CD4-positive, alpha-beta T cell (primary cell): ENCODE measurements around the gene SMYD3. TPM values are rescaled to one million over a fixed set of nuclear protein-coding genes. Genes with fewer than 3 reads are reported as not detected.

Source experiments
- ATAC-seq: fragments of 200-7000 bp; cut with Tn5 transposase; one replicate; pipeline ENCODE4 v1.10.0; 2022; ENCODE audit warnings: mild to moderate bottlenecking; ENCODE audit not compliant: poor library complexity
- CTCF ChIA-PET: fragments of 350-600 bp; sonication (Branson Sonifier 250); formaldehyde crosslinking; loops from one replicate; lab custom pipeline; 2021; ENCODE audit warnings: antibody characterized with exemption, inconsistent platforms; lab: Charles Lee
- POLR2A ChIA-PET: fragments of 350-600 bp; sonication (Branson Sonifier 250); formaldehyde crosslinking; loops from one replicate; lab custom pipeline; 2021; ENCODE audit warnings: antibody characterized with exemption, inconsistent platforms; lab: Charles Lee
- DNase-seq, 14 experiments: peaks; one replicate each; pipeline ENCODE4 v3.0.0-alpha.2; 2013 to 2020; ENCODE audit warnings: mixed read lengths in 2 of 14
- H3K27ac ChIP-seq, 2 donors: one replicate each; pipeline versions ENCODE4 v1.5.1 to v1.7.0; 2013; ENCODE audit warnings: low read length in 2 of 2, low read depth in 1 of 2, mild to moderate bottlenecking in 1 of 2
- H3K27me3 ChIP-seq, 2 experiments: 1 replicate in 1 of 2; 2 replicates in 1 of 2; pipeline versions ENCODE4 v1.6.1 to v1.7.0; 2013; ENCODE audit warnings: low read length in 2 of 2, control low read depth in 1 of 2, mild to moderate bottlenecking in 1 of 2, moderate library complexity in 1 of 2; ENCODE audit not compliant: insufficient read depth in 2 of 2, control insufficient read depth in 1 of 2
- H3K36me3 ChIP-seq: one replicate; pipeline ENCODE4 v1.6.1; 2013; ENCODE audit warnings: low read length, control low read depth; ENCODE audit not compliant: insufficient read depth
- H3K4me1 ChIP-seq: one replicate; pipeline ENCODE4 v1.6.1; 2013; ENCODE audit warnings: low read length, control low read depth; ENCODE audit not compliant: insufficient read depth
- H3K4me3 ChIP-seq: one replicate; pipeline ENCODE4 v1.5.1; 2013; ENCODE audit warnings: mild to moderate bottlenecking, low read length, moderate library complexity
- H3K9me3 ChIP-seq, 2 experiments: 1 replicate in 1 of 2; 2 replicates in 1 of 2; pipeline versions ENCODE4 v1.6.1 to v1.7.0; 2013; ENCODE audit warnings: low read length in 2 of 2, mild to moderate bottlenecking in 2 of 2, control low read depth in 1 of 2, moderate library complexity in 1 of 2; ENCODE audit not compliant: control insufficient read depth in 1 of 2, insufficient read depth in 1 of 2
- H3K27ac Mint-ChIP-seq: one replicate; pipeline ENCODE4 v1.8.0; 2020; ENCODE audit warnings: mixed read lengths
- H3K27me3 Mint-ChIP-seq: one replicate; pipeline ENCODE4 v1.8.0; 2021; ENCODE audit warnings: mixed read lengths
- H3K36me3 Mint-ChIP-seq: one replicate; pipeline ENCODE4 v1.8.0; 2021; ENCODE audit warnings: low read depth, mixed read lengths
- H3K4me1 Mint-ChIP-seq: one replicate; pipeline ENCODE4 v1.8.0; 2021; ENCODE audit warnings: low read depth, mixed read lengths
- H3K4me3 Mint-ChIP-seq: one replicate; pipeline ENCODE4 v1.8.0; 2020; ENCODE audit warnings: mild to moderate bottlenecking, mixed read lengths
- H3K9me3 Mint-ChIP-seq: one replicate; pipeline ENCODE4 v1.8.0; 2020; ENCODE audit warnings: mixed read lengths
- CTCF ChIP-seq: fragments of 200-600 bp; IDR thresholded peaks from one replicate; pipeline ENCODE4 v1.8.0; 2022; ENCODE audit warnings: antibody characterized with exemption, mild to moderate bottlenecking
- intact Hi-C, 2 experiments: fragments of 100-400 bp; cut with DNase I in 1 of 2; cut with micrococcal nuclease in 1 of 2; formaldehyde crosslinking; loops; one replicate each; pipeline versions ENCODE4 v1.15.1 to v1.9.0; 2023 to 2025; cut with DNase I, micrococcal nuclease
- total RNA-seq, 174 experiments: library from RNA in 2 of 174; stranded (reverse) in 2 of 174; gene quantifications; one replicate each; pipeline ENCODE4 v1.2.3 and lab custom pipeline; 2021 to 2026

Gene SMYD3
- total RNA-seq, 2 experiments from 2014 or later: 18.8 to 19.6 TPM

- no peaks in the 10 kb centered on the region for H3K27me3 Mint-ChIP-seq
- ATAC-seq (no peak), DNase-seq (no peak)
- H3K36me3 Mint-ChIP-seq: peaks cover 43% of the 10 kb centered on the region
- CTCF ChIA-PET: no interaction called here
- no peak overlapping the region for H3K27ac Mint-ChIP-seq
- H3K4me3 Mint-ChIP-seq: no peak overlapping the region
- peaks cover 6% of the 10 kb centered on the region for H3K9me3 Mint-ChIP-seq
- Histone ChIP-seq H3K4me1 (no peaks in the 10 kb centered on the region), H3K27ac (no peak overlapping the region), H3K36me3 (peaks cover 5% of the 10 kb centered on the region), H3K27me3 (no peaks in the 10 kb centered on the region), H3K4me3 (no peak overlapping the region), H3K9me3 (peaks cover 0 to 5% of the 10 kb centered on the region in 2 experiments)
- no peaks in the 10 kb centered on the region for H3K4me1 Mint-ChIP-seq
- intact Hi-C loops: no loop called here
- POLR2A ChIA-PET: no interaction called here
- no peak for TF ChIP-seq CTCF
Measured at GRCh38 chr1:245915841-245916240, 591.2 kb downstream of the SMYD3 start.

- H3K4me1 Mint-ChIP-seq: no peaks in the 10 kb centered on the region
- H3K27ac ChIP-seq: no peak overlapping the region
- CTCF ChIA-PET: no interaction called here
- no peak overlapping the region for H3K4me3 ChIP-seq
- no peak for ATAC-seq
- peaks cover 4% of the 10 kb centered on the region for H3K9me3 Mint-ChIP-seq
- peaks cover 0 to 5% of the 10 kb centered on the region in 2 experiments for H3K9me3 ChIP-seq
- H3K27ac Mint-ChIP-seq: no peak overlapping the region
- no peak for DNase-seq
- H3K27me3 ChIP-seq: no peaks in the 10 kb centered on the region
- TF ChIP-seq CTCF: no peak
- no peaks in the 10 kb centered on the region for H3K27me3 Mint-ChIP-seq
- POLR2A ChIA-PET: no interaction called here
- intact Hi-C loops: no loop called here
- no peaks in the 10 kb centered on the region for H3K4me1 ChIP-seq
- H3K4me3 Mint-ChIP-seq: no peak overlapping the region
- H3K36me3 ChIP-seq: peaks cover 5% of the 10 kb centered on the region
- H3K36me3 Mint-ChIP-seq: peaks cover 43% of the 10 kb centered on the region
Measured at GRCh38 chr1:245915406-245915805, 591.7 kb downstream of the SMYD3 start.

GRCh38 chr1:245908543-245908942 is 598.5 kb downstream of the SMYD3 start:
- no peak overlapping the region for H3K27ac Mint-ChIP-seq
- ATAC-seq (no peak), DNase-seq (no peak)
- no peak overlapping the region for H3K4me3 Mint-ChIP-seq
- Histone ChIP-seq H3K27me3 (no peaks in the 10 kb centered on the region), H3K9me3 (no peaks in the 10 kb centered on the region), H3K4me3 (no peak overlapping the region), H3K36me3 (no peaks in the 10 kb centered on the region), H3K27ac (no peak overlapping the region), H3K4me1 (no peaks in the 10 kb centered on the region)
- peaks cover 28% of the 10 kb centered on the region for H3K36me3 Mint-ChIP-seq
- H3K4me1 Mint-ChIP-seq: no peaks in the 10 kb centered on the region
- no peaks in the 10 kb centered on the region for H3K27me3 Mint-ChIP-seq
- H3K9me3 Mint-ChIP-seq: no peaks in the 10 kb centered on the region
- CTCF ChIA-PET: no interaction called here
- no peak for TF ChIP-seq CTCF
- intact Hi-C loops: no loop called here
- POLR2A ChIA-PET: no interaction called here
